Ureter (tissue), 1 donor: ENCODE results near the gene RAMAC. TPM values are rescaled to one million over a fixed set of nuclear protein-coding genes. Genes with fewer than 3 reads are reported as not detected.
"Not testable (repeated sequence)": the region's sequence is repeated elsewhere in the genome, so short reads cannot be mapped to it uniquely, and the experiment has no call there.

ENCODE experiments used
- DNase-seq: peaks from one replicate; pipeline ENCODE4 v3.0.0-alpha.2; 2020; ENCODE audit warnings: low spot score
- total RNA-seq: library from RNA; stranded (reverse); gene quantifications from one replicate; pipeline ENCODE4 v1.2.4, GENCODE V29; 2023
- donor health status: DM: yes; HTN: yes; CAD: no.

Gene RAMAC
- total RNA-seq, 1 donor from 2014 or later: 18.6 TPM

GRCh38 chr15:83014205-83014653, 28.2 kb downstream of the RAMAC start:
- no peak for DNase-seq

GRCh38 chr15:83015361-83015760, 29.4 kb downstream of the RAMAC start:
- DNase-seq: no peak

- no peak for DNase-seq
Measured at GRCh38 chr15:83016906-83017305, 30.9 kb downstream of the RAMAC start.

- no peak for DNase-seq
Measured at GRCh38 chr15:83018436-83018835, 32.4 kb downstream of the RAMAC start.

- DNase-seq: no peak
Measured at GRCh38 chr15:83030021-83030420, 44.0 kb downstream of the RAMAC start.

- DNase-seq: not testable (repeated sequence)
Measured at GRCh38 chr15:83031234-83031633, 45.2 kb downstream of the RAMAC start.

- no peak for DNase-seq
Measured at GRCh38 chr15:83036253-83036652, 50.2 kb downstream of the RAMAC start.

GRCh38 chr15:83039206-83039605, 53.2 kb downstream of the RAMAC start:
- DNase-seq: no peak

Other genes starting within 250 kb of the RAMAC start
- not detected for gene FSD2, start 180.1 kb upstream of the RAMAC start, total RNA-seq
- gene WHAMM, start 176.6 kb upstream of the RAMAC start, total RNA-seq: 14.4 TPM
- 9.4 TPM for gene HOMER2, start 33.5 kb upstream of the RAMAC start, total RNA-seq
- 28.1 TPM for gene C15orf40, start 25.4 kb downstream of the RAMAC start, total RNA-seq
- gene BTBD1, start 81.0 kb downstream of the RAMAC start, total RNA-seq: 64.9 TPM
- 8.7 TPM for gene TM6SF1, start 121.4 kb downstream of the RAMAC start, total RNA-seq
- gene HDGFL3, start 221.6 kb downstream of the RAMAC start, total RNA-seq: 68.7 TPM